HG03378 (cell line): ENCODE measurements around the gene KIF6.

Source experiments
- ATAC-seq: cut with Tn5 transposase; IDR thresholded peaks from one replicate; pipeline ENCODE4 v1.9.1; 2021; ENCODE audit warnings: mild to moderate bottlenecking, moderate library complexity; ENCODE audit not compliant: unreplicated experiment

Gene KIF6

DNA sequence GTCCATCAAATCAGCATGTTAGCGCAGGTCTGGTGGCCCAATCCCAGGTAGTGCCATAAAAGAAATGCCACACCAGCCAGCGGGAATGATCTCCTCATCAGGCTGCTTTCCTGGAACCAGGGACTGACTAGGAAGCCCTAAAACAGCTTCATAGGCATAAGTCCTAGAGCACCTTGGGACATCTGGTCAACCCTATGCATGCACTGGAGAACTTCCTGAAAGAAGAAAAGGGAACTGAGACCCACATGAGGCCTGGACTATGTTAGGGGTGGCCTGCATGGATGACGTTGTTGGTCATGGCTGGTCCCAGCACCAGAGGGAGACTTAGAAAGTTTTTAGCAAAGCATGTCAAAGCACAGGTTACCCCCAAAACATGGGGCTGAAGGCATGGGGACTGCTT, 395.2 kb downstream of the KIF6 start:
- no peak for ATAC-seq

DNA sequence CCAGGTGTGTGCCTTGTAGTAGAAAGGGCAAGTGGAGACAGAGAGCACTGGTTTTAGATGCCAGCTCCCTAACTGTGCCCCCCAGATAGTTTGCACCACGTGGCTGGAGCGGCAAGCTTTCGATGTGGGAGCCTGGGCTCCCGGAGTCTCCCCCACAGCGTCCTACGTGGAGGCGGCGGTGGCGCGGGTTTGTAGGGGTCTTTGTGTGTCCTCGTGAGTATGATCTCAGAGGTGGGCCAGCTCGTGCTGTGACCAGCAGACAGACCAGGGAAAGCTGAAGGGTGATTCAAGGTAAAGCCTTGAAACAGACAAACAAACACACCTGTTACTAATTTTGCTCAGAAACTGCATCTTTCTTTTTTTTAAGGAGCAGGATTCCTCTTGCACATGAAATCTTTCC, 397.1 kb downstream of the KIF6 start:
- ATAC-seq = no peak

DNA sequence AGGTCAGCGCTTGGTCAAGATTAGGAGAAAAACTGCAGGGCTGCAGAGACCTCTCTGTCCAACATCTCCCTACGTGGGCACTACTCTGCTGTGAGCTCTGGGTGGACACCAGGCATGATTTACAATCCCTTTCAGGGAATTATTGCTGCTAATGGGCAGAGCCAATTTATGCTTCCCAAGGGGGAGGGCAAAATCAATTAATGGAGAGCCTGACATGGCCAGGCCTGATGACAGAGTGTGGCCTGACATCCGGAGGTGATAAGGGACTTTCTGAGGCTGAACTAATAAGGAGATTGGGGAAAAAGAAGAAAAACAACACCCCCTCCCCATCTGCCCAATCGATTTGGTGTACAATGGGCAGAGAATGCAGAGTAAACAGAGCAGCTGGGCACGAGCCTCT, 397.7 kb downstream of the KIF6 start:
- no peak for ATAC-seq

DNA sequence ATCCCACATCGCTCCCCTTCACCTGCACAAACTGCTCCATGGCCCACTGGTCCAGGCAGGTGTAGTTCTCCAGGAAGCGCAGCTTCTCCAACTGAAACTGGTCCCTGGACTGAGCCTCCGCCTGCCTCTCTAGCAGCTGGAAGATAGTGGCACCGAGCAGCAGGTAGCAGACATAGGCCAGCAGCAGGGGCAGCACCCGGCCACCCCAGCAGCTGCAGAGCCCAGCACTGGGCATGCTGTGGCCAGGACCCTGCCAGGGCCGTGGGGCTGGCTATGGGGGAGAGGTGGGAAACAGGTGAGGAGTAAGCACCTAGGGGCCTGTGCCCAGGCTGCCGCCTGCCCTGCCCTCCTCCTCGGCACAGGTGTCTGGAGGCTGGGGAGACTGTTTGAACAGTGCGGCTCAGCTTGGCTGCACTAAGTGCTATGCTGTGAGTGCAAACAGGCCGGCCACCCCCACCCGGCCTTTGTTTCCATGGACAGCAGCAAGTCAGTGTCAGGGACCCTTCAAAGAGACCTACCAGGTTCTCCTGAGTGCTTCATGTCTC, 402.8 kb downstream of the KIF6 start, which contains the start of gene KCNK16:
KCNK16 (minus strand) TSS at position 397 of the 545 bp plus-strand sequence; CDS start at position 235, 162 bp downstream.
- no peak for ATAC-seq

DNA sequence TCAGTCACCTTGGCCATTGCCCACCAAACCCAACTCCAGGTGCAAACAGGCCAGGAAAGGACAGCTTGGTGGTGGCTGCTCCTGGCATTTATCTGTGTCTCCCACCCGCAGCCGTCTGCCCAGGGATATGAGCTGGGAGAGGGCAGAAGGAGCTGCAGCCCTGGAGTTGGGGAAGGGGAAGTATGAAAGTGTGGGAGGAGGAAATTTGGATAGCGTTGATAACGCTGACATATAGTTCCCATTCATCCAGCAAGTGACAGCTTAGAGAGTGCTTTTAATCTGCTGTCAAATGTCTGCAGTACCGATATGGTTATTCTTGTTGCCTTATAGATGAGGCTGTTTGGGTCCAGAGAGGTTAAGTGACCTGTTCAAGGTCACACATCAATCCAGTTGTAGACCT, 403.4 kb downstream of the KIF6 start:
- ATAC-seq = no peak

DNA sequence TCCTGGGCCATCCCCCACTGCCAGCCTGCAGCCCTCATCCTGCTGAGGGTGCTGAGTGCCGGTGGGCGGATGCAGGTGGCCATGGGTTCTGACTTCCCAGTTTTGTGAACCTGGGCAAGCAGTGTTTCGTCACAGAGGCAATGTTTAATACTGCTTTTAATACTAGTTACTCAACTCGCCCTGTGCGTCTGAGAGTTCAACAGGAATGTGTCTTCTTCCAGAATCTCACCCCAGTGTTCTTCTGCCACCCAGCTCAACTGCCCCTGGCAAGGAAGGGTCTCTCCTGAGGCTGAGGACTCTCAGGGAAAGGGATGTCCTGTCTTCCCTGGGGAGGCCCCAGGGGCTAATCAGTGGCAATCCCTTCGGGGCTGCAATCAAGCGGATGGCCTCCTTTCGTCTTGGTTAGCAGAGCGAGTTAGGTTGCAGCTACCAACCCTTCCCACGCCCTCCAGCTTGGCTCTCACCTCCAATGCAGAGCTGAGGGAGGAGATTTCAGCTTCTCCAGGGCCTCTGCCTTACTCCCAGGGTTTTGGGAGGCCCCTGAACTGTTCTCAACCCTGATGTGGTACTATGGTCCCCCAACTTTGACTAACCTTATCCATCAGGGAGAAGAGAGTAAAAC, 404.7 kb downstream of the KIF6 start:
- ATAC-seq = no peak

DNA sequence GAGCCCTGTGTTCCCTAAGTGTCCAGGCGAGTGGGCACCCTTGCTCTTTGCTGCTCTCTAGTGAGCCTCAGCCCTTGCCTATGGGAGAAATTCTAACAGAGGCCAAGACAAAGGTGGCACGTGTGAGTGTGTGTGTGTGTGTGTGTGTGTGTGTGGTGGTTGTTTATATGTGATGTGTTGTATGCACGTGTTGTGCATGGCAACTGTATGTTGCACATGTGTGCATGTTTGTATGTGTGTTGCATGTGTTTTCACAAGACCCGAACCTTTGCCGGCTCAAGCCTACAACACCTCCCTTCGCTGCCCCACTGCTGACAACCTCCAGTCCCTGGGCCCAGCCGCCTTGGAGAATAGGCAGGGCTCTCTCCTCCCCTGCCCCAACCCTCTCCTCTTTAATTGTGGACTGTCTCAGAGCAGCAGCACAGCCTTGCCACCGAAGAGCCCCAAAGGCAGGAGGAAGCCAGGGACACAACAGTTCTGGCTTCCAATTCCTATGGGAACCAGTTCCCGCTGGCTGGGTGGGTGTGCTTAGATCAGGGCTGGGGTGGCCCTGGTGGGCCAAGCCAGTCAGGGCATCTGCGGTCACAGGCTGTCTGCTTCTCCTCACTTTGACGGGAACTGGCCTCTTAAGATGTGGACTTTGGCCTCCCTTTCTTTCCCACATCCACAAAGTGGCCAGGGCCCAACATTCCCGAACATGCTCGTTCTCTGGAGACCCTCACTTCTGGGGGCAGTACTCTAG, 405.4 kb downstream of the KIF6 start:
- no peak for ATAC-seq

DNA sequence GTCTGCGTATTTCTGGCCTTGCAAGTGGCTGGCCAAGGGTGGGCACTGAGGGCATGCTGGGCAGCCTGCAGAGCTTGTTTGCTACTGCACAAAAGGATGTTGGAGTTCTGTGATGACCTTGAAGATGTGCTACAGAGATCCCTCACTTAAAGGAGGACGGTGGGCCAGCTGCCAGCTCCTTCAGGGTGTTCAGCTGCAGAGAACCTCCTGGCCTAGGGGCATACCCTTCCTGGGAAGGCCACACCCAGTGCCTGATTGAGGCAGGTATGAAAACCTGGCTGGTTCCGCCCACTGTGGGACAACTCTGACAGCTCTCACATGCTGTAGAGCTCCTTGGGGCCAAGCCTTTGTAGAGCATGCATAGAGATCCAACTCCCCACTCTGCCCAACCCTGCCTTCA, 408.0 kb downstream of the KIF6 start:
- no peak for ATAC-seq

DNA sequence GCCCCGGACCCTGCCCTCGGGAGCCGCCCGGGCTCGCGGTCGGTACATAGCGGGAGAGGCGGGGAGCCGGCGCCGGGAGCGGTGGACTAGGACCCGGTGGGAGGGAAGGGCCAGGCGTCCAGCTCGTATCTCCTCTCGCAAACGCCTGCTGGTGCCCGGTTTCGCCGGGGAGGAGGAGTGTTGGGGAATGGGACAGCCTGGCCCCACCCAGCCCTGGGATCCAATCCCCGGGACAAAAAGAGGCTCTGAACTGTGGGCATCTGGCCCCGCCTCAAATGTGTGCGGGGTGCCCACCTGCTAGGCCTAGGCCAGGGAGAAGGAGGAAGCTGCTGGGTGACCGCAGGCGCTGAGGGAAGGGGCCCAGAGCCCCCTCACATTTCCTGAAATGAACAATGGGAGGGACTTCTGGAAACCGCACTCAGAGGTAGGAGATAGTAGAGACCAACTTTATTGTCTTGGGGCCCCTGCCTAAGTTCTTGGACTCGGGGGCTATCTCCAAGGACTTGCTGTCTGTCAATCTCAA, 410.9 kb downstream of the KIF6 start, which contains the start of gene KCNK17:
KCNK17 (minus strand) TSS at position 147 of the 523 bp plus-strand sequence; CDS start at position 48, 99 bp downstream.
- no peak for ATAC-seq

DNA sequence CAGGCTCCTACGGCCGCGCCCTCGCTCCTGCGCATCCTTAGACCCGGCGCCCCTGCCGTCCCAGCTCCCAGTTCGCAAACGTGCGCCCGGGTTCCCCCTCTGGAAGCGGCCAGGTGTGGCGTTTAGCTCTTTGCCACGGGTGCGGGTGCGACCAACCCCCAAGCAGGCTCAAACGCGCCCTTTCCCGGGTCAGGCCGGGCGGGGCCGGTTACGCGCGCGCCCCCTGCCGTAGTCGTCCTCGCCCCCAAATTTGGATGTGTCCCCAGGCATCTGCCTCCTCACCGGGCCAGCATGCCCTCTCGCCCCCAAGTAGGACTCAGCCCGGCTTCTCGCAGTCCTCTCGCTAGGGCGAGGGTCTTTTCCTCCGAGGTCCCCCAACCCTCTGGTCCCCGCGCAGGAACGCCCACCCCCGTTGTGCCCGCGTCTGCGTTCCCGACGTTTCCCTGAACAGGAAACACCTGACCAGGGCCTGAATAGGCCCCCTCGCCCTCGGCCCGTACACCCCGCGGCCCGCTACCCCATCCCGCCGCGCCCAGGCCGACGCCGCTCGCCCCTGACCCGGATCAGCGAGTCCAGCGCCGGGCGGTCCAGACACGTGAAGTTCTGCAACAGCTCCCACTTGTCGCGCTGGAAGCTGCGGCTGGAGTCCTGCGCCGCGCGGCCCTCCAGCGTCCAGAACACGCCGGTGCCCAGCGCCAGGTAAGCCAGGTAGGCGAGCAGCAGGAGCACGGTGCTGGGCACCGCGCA, 411.5 kb downstream of the KIF6 start:
- ATAC-seq = no peak

DNA sequence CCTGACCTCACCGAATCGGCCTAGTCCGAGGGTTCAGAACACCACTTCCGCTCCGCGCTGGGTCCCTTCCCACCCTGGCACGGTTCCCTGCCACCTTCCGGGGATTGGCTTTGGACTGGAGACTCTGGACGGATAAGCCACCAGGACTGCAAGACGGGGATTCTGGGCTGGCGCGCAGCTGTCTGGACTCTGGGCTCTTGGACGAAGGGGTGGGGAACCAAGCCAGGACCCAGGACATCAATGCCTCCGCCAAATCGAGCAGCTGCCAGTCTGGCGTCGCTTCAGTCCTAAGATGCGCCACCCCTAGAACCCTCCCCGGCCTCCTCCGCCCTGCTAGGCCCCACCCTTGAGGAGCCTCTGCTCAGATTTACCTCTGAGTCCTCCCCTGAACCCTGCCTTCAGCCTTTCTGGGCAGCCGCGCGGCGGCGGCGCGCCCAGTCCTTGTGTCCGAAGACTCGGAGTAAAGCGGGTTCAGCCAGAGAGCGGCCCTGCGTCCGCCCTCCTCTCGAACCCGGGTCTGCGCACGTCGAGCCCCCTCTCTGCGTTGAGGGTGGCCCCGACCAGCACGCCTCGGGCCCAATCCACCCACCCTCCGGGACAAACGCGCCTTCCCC, 412.2 kb downstream of the KIF6 start:
- no peak for ATAC-seq

DNA sequence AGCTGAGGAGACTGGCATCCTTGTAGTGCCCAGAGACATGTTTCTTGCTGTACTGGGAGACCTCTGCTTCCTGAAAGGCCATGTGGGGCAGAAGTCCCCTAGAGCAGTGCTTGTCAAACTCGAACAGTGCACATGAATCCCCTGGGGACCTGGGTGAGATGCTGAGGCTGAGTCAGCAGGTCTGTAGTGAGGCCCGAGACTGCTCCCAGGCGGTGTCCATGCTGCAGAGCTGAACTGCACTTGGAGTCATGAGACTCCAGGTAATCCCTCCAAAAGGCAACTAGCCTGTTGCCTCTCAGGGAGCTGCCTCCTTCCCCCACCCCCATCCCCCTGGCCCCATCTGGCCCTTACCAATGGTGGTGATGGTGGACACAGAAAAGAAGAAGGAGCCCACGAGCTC, 414.7 kb downstream of the KIF6 start:
- ATAC-seq = no peak

DNA sequence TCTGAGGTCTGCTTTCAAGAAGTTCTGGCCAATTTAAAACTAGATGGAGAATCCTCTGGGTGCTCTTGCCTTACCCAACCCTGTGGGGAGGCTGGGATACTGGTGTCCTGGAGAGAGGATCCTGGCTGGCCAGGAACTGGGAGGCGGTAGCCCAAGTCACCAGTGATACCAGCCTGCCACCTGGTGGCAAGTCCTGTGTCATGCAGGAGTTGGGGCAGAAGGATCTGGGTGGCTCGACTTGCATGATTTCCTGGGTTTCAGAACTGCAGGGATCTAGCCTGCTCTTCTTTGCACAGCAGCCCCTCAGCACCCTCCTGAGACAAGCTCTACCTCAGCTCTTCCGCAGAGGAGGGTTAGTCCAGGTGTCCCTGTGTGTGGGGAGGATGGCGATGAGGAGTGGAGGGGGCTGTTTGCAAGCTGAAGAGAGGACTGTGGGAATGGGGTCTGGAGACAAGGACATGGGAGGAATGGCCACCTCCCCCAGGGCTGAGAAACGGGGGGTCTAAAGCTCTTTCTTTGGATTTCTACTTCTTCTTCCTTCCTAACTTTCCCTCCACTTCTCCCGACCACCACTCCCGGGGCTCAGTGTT, 415.2 kb downstream of the KIF6 start:
- no peak for ATAC-seq

DNA sequence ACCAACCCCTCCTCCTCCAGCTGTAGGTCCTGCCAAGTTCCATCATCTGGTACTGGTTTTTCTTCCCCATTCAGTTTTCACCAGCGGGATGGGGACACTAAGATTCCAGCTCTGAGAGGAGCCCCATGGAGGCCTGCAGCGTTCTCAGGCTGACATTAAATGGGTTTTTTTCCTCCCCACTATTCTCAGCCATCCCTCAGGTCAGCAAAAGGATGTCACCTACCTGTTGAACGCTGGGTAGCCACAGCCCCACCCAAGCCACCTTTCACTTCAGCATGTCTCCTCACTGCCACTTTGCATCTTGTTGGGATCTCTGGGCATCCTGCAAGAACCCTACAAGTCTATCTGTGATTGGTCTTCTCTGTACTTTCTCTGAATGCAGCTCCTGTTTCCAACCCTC, 417.7 kb downstream of the KIF6 start:
- no peak for ATAC-seq

DNA sequence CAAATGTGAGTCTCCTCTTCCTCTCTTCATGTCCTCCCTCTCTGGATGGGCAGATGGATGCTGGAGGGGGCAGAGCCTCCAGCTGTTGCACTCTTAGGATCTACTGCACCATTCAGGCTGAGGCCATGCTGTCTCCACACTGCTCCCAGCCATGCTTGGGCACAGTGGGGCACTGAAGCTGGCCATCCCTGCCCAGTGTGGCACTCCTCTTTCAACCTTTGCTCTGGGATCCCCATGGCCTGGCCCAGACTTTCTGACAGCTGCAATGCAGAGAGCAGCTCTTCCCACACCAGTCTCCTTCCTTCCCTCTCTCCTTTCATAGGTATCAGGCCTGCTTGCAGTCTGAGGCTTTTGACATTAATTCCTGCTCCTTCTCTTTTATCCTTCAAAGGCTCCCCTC, 420.3 kb downstream of the KIF6 start:
- ATAC-seq = no peak

DNA sequence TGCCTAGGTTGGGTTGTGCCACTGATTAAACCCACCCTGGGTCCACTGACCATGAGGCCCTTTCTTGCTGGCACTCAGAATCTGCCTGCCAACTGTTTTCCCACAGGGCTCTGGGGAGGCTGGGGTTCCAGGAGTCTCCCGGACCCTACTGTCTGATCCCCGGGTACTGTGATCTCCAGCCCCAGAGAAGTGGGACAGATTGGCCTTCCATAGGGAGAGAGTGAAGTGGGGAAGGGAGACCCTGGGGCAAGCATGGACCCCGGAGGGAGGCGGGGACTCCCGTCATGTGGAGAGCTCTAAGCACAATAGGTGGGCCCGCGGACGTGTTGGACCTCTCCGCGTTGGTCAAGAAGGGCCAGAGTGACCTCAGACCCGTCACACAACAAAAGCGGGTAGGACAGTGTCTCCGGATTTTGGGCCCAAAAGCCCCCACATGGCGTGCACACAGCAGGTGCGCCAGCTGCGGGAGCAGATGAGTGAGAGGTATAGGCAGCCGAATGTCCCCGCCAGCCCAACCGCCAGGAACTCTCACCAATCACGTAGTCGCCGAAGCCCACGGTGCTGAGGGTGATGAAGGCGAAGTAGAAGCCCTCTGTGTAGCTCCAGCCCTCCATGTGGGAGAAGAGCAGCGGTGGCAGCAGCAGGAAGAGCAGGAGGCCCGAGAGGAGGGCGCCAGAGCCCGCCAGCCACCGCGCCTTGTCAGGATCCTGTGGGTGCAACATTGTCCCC, 421.6 kb downstream of the KIF6 start:
- no peak for ATAC-seq

DNA sequence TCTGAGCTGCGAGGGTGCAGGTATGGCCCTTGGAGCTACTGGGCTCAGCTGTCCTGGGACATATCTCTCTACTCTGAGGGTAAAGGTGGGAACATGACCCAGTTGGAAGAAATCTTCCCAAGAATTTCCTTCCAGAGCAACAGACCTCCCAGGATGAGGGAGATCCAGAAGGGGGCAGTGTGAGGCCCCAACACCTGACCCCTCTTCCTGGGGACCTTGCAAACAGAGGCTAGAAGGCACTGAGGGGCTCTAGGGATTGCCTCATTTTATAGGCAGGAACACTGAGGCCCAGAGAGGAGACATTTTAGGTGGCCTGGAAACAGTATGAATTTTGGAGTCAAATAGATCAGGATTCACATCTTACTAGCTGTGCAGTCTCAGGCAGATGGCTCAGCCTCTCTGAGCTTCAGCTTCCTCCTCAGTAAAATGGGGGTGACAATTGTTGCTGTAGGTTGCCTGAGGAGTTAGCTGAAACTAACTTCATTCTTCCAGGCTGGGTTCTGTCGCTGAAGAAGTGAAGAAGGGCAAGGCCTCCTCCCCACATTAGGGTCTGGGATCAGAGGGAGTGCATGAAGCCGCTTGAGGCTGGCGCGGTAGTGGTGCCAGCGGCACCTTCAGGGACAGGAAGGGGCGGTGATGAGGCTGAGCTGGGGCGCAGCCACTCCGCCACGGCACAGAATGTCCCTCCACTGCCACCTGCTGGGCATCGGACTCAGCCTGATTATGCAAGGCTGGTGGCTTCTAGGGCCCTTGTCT, 422.4 kb downstream of the KIF6 start:
- ATAC-seq = no peak

DNA sequence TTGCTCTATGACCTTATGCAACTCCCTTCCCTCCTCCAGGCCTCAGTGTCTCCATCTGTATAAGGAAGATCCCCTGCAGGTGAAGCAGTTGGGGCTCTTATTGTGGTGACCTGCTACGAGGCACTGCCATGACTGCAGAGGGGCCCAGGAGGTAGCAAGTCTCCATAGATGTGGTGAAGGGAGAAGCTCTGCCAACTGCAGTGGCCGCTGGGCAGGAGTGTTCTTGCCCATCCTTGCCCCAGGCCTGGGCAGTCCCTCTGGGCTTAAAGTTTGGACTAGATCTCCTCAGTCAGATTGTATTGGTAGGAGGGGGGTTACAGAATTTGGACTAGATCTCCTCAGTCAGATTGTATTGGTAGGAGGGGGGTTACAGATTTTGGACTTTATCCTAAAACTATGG, 423.2 kb downstream of the KIF6 start:
- no peak for ATAC-seq

DNA sequence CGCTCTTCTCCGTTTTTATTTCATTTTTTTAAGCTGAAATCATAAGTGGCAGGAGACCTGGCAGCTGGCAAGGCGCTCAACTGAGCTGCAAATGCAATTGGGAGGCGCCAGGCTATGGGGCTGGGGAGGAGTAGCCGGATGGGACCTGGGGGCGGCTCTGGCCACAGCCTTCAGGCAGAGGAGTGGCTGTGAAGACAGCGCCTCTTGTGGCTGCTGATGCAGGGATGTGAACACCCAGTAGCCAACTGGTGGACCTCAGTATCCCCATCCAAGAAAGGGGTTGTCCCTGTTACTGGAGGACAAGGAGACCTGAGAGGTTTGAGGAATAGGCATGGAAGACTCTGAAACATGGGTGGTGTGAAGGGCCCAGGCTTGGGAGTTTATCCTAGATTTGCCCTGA, 423.6 kb downstream of the KIF6 start:
- no peak for ATAC-seq
